HG02623 (cell line): ENCODE measurements around the gene WDR54.

Experiments used
- ATAC-seq: cut with Tn5 transposase; IDR thresholded peaks from one replicate; pipeline ENCODE4 v1.9.1; 2021; ENCODE audit warnings: moderate library complexity; ENCODE audit not compliant: unreplicated experiment

Gene WDR54

DNA sequence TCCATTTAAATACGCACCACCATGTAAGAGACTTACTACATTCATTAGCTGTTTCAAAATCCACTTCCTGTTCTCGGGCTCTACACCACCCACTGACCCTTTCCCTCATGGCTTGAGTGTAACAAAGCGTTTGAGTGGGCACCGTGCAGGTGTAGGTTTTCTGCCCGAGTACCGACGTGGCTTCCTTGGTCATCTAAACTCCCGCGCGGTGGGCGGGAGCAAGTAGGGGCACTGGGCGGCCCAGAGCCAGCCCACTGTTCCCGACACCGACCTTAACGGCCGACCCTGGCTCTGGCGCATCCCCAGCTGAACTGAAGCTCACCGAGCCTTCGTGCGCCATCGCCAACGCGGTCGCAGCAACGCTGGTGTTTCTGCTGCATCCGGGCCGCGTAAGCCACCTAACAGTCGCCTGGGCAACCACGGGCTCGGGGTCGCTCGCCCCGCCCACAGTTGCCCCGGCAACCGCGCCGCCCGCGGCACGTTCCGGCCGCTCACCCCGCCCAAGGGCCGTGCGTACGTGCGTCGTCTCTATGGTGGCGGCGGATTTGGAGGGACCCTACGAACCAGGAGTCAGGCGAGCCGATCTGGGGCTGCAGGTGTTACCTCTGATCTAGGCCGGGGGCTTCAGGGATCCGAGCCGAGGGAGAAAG, at the start of gene WDR54, which contains the start of gene C2orf81:
WDR54 (plus strand) TSS at position 510 of the 650 bp plus-strand sequence. CDS start 424 bp downstream, outside the sequence.
C2orf81 (minus strand) TSS at position 399 of the 650 bp plus-strand sequence; CDS start at position 340, 59 bp downstream.
- ATAC-seq: peak; percentile 90

DNA sequence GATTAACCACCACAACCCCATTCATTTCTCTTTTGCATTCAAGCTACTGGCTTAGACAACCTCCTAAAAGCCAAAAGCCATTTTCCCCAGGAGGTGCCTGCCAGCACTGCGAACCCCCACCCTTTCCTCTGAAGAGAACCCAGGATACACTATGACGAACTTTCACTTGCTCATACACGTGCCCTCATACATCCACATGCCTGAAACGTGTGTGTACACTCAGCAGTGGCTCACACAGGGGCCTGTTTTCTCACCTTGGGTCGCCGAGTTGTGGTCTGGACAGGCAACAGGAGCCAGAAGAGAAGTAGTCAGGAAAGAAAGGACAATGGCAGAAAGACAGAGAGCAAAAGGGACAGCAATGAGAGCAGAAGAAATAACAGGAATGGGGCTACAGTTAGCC, 48.9 kb upstream of the WDR54 start:
- ATAC-seq: no peak

DNA sequence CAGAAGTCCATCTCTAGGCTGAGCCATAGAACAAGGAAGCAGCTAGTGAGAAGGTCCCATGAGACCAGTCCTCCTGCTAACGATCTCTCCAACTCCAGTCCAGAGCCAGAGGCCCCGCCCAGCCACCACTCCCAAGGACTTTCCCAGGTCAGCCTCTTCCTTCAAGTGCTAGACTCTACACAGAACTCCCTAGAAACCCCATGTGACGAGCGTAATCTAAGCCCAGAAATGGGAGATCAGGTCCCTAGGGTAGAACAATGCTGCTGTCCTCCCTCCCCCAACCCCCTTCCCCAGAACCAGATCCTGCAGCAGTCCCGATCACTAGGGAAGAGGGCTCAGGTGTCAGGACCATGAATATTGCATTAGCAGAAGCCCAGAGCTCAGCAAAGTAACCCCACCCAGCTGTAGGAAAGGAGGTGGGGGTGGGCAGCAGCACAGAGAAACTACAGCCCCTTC, 48.3 kb upstream of the WDR54 start:
- no peak for ATAC-seq

- no peak for ATAC-seq
Observed at GRCh38 chr2:74373985-74374384, 47.5 kb upstream of the WDR54 start.

DNA sequence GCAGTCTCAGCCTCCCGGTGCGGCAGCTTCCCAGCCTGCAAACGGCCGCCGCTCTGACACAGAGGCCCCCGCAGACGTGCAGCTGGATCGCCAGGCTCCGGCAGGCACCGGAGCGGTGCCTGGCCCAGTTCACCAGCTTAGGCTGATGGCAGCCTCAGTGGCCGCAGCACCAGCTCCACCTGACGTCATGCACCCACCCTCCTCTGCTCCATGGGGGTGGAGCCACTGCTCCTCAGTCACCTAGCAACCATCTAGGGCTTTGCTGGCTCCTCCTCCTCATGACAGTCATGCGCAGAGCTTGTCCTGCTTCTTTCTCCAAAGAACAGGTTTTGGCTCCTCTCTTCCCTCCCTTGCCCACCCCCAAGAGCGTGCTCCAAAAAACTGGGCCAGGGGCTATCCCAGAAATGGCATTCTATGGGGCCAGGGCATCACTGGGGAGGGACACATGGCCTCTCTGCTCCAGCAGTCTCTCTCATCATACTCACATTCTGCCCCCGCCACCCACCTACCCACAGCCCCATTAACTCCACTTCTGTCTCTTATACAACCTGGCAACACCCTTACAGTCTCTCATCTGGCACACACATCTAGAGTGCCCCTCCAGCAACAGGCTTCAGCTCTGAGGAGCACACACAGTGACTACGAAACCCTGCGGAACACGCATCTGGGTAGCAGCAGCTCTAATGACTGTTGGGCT, 46.9 kb upstream of the WDR54 start:
- ATAC-seq: no peak

DNA sequence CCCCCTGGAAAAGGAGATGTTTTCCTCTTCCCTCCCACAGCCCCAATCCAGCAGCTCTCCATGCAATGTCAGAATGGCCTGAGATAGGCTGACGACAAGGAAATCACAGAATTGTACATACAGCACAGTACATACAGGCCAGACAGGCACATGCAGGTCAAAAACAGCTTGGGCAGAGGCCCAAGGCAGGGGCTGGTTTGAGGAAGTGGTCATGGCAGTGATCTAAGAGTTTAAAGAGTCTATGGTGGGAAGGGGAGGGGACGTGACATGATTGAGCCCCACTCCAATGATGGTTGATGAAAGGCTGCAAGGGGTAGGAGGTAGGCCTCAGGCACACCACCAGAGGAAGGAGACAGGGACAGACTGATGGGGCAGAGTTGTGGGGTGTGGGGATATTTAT, 45.7 kb upstream of the WDR54 start:
- ATAC-seq: no peak

DNA sequence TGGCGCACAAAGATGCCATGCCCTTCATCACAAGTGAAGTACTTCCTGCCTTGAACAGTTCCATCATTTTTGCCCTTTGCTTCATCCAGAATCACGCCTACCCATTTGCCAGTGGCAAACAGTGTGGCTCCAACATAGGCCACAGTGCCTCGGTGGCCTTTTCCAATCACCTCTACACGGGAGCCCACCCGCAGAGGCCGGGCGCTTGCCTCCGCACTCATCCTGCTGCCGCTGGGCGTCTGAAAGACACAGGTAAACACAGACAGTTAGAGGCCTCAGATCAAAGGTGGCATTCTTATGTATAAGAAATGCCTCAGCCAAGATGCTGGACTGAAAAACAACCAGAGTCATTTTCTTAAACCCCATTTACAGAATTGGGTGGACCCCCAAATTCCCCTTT, 43.5 kb upstream of the WDR54 start:
- no peak for ATAC-seq

GRCh38 chr2:74379851-74380789, 41.4 kb upstream of the WDR54 start, which contains the start of gene DCTN1:
TSS of gene DCTN1 (minus strand) at chr2:74380311. CDS start at chr2:74380037, 274 bp downstream.
- ATAC-seq: no peak

GRCh38 chr2:74381751-74382150, 39.8 kb upstream of the WDR54 start:
- ATAC-seq: no peak

- no peak for ATAC-seq
Observed at GRCh38 chr2:74383254-74383653, 38.3 kb upstream of the WDR54 start.

DNA sequence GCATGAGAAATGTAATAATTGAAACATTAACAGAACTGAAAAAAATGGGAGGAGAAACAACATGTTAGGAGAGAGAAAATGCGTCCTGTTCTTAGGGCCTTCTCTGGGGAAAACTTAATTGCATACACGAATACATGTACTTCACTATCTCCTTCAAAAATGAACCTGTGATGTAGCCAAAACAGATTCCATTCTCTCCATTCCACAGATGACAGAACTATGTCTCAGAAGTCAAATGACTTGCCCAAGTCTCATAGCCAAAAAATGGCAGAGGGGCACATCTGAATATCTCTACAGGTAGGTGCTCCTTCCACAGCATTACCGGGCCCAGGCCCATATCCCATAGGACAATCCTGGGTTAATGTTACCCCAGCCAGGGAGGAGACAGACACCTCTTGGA, 37.5 kb upstream of the WDR54 start:
- no peak for ATAC-seq

GRCh38 chr2:74385396-74385795, 36.1 kb upstream of the WDR54 start:
- no peak for ATAC-seq

GRCh38 chr2:74387346-74387745, 34.2 kb upstream of the WDR54 start:
- no peak for ATAC-seq

GRCh38 chr2:74390606-74391005, 30.9 kb upstream of the WDR54 start:
- no peak for ATAC-seq

DNA sequence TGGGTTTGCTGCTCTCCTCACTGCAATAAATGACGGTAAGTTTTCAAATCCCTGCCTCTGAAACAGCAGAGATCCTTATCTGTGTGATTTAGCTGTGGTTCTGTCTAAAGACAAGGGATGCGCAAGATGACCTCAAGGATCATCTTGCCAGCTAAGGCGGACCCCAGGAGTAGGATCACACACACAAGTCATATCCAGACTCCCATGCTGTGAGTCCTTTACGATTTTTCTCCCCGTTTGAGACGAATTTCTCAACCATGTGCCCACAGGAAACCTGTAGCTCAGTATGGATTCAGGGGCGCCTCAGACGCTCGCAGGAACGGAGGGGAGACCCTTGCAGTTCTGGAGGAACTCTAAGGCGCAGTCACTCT, 30.3 kb upstream of the WDR54 start:
- ATAC-seq: peak; percentile 21

GRCh38 chr2:74391580-74392448, 29.7 kb upstream of the WDR54 start:
- ATAC-seq: peak; percentile 52

DNA sequence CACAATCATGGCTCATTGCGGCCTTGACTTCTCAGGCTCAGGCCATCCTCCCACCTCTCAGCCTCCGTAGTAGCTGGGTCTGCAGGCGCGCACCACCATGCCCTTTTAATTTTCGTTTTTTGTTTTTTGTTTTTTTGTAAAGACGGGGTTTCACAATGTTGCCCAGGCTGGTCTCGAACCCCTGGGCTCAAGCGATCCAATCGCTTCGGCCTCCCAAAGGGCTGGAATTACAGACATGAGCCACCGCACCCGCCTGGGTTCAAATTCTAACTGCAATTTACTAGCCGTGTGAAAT, 29.1 kb upstream of the WDR54 start:
- no peak for ATAC-seq

DNA sequence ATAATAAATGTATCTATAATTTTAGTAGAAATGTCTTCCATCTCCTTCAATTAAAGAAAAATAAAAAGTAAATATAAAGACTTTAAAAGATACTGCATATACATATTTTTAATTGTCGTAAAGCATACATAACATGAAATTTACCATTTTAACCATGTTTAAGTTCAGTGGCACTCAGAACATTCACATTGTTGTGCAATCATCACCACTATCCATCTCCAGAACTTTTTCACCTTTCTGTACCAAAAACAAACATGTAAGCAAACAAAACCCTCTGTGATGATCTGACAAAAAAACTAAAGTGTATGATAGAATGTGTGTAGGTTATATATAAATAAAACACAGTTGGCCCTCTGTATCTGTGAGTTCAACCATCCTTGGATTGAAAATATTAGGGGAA, 28.0 kb upstream of the WDR54 start:
- no peak for ATAC-seq

- no peak for ATAC-seq
Observed at GRCh38 chr2:74396149-74396548, 25.4 kb upstream of the WDR54 start.

- ATAC-seq: no peak
Observed at GRCh38 chr2:74399785-74400184, 21.7 kb upstream of the WDR54 start.

DNA sequence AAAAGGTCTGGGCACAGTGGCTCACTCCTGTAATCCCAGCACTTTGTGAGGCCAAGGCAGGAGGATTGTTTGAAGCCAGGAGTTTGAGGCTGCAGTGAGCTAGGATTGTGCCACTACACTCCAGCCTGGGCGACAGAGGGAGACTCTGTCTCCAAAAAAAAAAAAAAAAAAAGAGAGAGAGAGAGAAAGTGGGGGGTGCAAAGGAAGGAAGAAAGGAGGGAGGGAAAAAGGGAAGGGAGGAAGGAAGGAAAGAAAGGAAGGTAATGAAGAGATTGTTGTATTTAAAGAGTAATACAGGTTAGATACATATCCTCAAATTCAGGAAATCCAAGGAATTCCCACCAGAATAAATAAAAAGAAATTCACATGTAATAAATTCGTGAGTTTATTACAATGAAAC, 19.6 kb upstream of the WDR54 start:
- ATAC-seq: no peak
